ENCODE results near the gene DIPK1C.

The DIPK1C gene

GRCh38 chr18:74418023-74418422 lies 39.1 kb downstream of the DIPK1C start:
- no peak for DNase-seq (ENCODE audit: low read depth)

DNA sequence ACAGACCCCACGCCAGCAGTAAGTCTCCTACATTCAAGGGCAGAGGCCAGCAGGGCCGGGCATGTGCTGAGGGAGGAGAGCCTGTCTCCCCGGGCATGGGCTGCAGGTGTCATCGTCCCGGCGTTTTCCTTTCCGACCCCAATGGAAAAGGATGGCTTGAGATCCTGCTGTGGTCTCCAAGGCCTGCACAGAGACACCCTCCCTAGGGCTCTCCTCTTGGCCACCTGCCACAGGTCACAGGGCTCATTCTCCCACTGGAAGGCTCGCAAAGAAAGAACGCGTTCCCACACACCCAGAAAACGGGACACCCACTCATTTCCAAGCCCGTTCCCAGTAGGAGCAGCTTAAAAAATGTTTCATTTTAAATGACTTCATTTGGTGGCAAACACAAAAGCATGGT lies 41.0 kb downstream of the DIPK1C start:
- no peak for DNase-seq (ENCODE audit: low read depth)

GRCh38 chr18:74414953-74415515 lies 42.1 kb downstream of the DIPK1C start:
- no peak for DNase-seq (ENCODE audit: low read depth)

- no peak for DNase-seq (ENCODE audit: low read depth)
Measured at GRCh38 chr18:74413836-74414235, 43.3 kb downstream of the DIPK1C start.

GRCh38 chr18:74412116-74412880 lies 44.8 kb downstream of the DIPK1C start:
- no peak for DNase-seq (ENCODE audit: low read depth)

DNA sequence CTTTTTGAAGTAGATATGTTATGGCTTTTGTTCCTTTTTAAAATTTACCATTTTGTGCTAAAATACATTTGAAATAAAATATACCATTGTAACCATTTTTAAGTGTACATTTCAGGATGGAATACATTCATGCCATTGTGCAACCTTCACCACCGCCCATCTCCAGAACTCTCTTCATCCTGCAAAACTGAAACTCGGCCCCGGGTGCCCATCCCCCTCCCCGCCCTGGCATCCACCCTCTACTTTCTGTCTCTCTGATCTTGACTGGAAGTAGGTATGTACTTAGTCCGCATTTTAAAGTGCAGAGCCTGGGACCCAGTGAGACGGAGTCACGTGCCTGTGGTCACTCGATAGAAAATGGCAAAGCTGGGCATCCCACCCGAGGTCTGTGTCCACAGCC lies 45.6 kb downstream of the DIPK1C start:
- DNase-seq (ENCODE audit: low read depth): no peak

- DNase-seq (ENCODE audit: low read depth): no peak
Measured at GRCh38 chr18:74410441-74410992, 46.6 kb downstream of the DIPK1C start.

DNA sequence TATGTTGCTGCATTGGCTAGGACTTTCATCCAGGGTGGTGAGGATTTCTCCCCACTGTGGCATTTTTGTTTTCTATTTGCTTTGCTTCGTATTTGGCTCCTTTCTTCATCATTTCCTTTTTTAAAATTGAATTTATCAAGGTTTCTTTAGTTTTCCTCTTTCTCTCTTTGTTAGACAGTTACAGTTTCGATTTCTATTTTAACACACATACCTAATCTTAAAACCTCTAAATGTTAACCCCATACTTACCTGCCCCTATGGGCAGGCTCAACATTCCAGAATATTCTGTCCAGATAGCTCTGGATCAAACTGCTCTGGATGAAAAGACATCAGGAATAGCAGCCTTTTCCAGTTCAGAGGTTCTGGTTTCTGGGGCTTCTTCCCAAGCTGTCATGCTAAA lies 49.2 kb downstream of the DIPK1C start:
- no peak for DNase-seq (ENCODE audit: low read depth)

DNA sequence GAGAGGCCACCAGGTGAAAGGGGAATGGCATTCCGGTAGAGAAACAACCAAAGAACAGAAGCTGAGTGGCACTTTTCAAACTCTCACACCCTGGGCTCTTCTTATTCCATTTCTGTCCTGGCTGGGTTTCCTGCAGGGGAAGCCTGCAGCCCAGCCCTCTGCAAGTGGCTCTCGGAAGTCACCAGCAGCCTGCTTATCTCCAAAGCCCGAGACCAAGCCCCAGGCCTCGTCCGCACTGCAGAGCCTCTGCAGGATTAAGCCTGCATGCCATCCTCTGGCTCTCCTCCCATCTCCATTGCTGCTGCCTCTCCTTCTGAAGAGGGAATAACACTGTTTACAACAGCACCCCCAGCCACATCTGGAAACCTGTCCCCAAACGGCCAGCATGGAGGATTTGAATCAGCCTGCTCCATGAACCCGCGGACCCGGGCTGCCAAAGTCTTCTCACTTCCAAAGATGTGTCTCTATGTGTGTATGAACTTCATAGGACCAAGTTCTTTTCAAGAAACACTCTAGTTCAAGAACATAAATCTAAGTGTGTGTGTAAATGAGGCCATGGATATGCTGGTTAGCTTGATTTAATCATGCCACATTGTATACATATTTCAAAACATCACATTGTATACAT lies 54.2 kb downstream of the DIPK1C start:
- no peak for DNase-seq (ENCODE audit: low read depth)

DNA sequence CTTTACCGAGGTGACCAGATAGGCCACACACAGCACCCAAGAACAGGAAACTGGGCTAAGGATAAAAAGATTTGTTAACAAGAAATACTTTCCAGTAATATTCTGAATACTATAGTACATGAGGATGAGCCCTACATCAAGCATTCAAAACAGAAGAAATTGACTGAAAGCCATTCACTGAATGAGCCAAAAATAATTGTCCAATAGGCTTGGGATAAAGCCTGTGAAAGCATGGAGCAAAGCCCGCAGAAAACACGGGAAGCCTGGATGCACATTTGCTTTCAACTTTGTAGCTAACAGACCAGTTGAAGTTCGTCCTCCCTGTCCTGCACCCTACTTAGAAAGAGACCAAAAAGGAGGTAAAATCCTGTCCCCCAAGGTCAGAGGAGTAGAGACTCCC lies 56.3 kb downstream of the DIPK1C start:
- DNase-seq (ENCODE audit: low read depth): no peak

DNA sequence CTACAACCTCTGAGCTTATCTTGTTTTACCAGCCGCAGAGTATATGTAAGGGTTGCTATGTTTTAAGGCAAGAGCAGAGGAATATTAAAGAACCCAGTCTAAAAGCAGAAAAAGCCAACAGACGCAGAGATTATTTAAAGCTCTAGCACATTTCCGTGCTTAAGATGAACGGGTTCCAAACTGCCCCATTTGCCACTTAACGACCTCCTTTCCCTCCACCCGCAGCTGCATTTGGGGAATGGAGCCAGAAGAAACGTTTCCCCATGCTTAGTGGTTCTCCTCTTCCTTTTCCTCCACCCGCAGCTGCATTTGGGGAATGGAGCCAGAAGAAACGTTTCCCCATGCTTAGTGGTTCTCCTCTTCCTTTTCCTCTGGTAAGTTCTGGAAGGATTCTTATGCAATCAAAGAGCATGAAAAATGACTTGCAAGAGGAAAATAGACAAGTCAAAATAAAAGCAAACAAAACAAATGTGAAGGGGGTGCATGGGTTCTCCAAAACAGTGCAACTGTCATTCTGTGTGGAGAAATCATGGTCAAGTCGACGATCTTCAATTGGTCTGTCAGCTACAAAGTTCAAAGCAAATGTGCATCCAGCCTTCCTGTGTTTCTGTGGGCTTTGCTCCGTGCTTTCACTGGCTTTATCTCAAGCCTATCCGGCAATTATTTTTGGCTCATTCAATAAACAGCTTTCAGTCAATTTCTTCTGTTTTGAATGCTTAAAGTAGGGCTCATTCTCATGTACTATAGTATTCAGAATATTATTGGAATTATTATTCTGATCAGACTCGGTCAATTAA lies 57.8 kb downstream of the DIPK1C start:
- DNase-seq (ENCODE audit: low read depth): no peak

- DNase-seq (ENCODE audit: low read depth): no peak
Measured at GRCh38 chr18:74397572-74397971, 59.5 kb downstream of the DIPK1C start.

DNA sequence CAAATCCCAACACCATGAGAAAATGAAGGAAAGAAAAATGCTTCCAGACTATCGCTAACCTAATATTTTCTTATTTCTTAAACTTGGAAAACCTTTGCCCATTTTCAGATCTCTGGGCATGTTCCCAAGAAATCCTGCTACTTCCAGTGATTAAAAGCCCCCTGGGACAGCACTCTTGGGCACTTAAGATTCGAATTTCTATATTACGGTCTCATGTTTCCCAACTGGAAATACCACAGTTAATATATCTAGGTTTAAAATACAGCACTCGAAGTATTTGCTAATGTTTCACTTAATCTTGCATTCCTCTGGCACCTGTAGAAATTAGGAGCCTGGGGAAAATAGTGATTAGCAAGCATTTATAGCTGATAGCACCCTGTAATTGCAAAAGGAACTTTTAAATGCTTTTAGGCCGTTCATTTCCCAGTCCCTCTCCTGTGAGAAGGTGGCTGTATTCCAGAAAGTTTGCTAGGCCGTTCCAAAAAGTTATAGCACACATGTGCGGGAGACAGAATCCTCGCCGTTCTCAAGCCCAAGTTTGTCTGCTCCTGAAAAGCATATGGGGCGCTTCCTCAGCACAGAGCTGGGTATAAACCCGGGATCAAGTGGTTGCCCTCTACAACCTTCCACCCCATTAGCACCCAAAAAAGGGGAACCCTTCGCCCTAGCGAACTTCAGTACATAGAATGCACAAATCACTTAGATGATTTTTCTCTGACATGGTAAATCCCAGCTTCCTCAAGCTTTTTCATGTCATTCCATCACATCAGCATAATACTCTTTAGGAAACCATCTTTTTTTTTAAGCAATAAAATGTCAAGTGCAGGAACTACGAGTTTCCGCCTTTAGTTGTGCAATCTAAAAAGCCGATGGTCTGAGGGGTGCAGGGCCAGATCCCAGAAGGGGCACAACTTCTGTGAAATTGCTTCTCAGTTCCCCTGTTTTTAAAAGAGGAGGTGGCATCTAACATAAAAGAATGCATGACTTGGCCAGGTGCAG lies 60.6 kb downstream of the DIPK1C start:
- DNase-seq (ENCODE audit: low read depth): no peak

- no peak for DNase-seq (ENCODE audit: low read depth)
Measured at GRCh38 chr18:74395648-74396154, 61.4 kb downstream of the DIPK1C start.

DNA sequence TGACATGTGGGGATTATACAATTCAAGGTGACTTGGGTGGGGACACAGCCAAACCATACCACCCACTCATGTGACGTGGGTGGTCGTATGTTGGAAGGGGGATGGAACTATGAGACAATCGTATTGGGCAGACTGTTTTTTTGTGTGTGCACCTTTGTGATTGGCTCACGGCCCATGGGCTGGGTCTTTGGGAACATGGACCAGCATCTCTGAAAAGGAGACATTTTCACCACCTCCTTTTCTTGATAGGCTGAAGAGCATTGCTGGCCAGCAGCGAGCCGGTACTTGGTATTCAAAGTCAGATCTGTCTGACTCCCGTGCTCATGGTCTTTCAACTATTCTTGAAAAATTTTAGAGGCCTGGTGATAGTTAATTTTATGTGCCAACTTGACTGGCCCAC lies 62.1 kb downstream of the DIPK1C start:
- no peak for DNase-seq (ENCODE audit: low read depth)

DNA sequence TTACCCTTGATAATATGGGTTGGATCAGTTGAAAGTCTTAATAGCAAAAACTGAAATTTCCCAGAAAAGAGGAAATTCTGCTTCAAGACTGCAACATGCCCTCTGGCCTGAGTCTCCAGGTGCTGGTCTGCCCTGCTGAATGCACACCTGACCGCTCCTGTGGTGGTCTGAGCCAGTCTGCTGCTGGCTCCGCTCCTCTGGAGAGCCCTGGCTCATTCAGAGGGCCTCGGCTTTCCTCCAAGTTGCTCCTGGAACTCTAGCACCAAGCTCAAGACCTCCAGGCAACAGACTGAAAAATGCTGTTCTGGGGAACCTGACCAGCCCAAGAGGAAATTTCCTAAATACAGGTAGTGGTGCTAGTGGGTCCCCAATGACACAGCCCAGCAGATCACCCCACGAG lies 64.8 kb downstream of the DIPK1C start:
- DNase-seq (ENCODE audit: low read depth): no peak

- DNase-seq (ENCODE audit: low read depth): no peak
Measured at GRCh38 chr18:74390900-74391299, 66.2 kb downstream of the DIPK1C start.

DNA sequence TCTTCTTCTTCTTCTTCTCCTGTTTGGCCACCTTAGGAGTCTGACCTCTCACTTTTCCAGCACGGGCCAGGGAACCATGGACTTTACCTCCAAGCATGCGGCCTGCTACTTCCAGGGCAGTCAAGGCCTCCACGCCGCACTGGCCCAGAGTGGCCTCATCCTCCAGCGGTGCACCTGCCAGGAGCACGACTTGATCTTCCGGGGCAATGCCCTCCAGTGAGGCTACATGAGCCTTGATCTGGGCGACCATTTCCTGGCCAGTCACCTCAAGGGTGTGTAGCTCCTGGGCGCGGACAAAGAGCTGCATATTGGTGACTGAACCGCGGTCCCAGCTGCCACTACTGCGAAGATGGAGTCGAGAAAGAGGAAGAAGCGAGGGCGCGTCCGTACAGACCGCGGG lies 67.1 kb downstream of the DIPK1C start:
- DNase-seq (ENCODE audit: low read depth): no peak

- DNase-seq (ENCODE audit: low read depth): no peak
Measured at GRCh38 chr18:74389171-74389927, 67.8 kb downstream of the DIPK1C start.

DNA sequence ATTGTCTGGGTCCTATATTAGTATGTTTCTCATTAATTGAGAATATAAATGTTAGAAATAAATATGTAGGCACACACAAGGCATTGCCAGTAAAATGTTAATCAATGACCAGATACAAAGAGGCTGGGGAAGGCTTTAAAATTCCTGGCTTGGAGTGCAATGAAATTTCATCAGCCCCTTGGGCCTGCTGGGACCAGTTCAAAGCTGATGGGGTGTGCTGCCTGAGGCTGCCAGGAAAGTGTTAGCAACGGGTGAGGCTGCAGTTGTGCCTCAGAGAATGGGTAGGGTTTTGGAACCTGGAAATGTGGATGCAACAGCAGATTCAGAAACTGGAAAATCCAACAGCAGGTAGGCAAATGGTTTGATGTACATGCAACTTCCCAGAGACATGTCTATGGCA lies 68.9 kb downstream of the DIPK1C start:
- DNase-seq (ENCODE audit: low read depth): no peak

Data from T-helper 22 cell (primary cell).